Urinary bladder (tissue), 4 donors: ENCODE data around the gene MEF2B. TPM values are rescaled to one million over a fixed set of nuclear protein-coding genes. Genes with fewer than 3 reads are reported as not detected.
"Not testable (repeated sequence)": the region's sequence is repeated elsewhere in the genome, so short reads cannot be mapped to it uniquely, and the experiment has no call there.

Experiments
- DNase-seq: peaks from one replicate; pipeline ENCODE4 v3.0.0-alpha.2; 2015; ENCODE audit errors: extremely low spot score
- H3K27ac ChIP-seq: one replicate; pipeline ENCODE4 v1.5.1; 2013; ENCODE audit warnings: low read depth, mild to moderate bottlenecking, moderate library complexity
- H3K36me3 ChIP-seq: one replicate; pipeline ENCODE4 v1.6.1; 2013; ENCODE audit warnings: mild to moderate bottlenecking, moderate library complexity; ENCODE audit not compliant: insufficient read depth
- H3K4me1 ChIP-seq: one replicate; pipeline ENCODE4 v1.6.1; 2013; ENCODE audit warnings: mild to moderate bottlenecking, moderate library complexity; ENCODE audit not compliant: insufficient read depth
- H3K4me3 ChIP-seq: one replicate; pipeline ENCODE4 v1.5.1; 2013; ENCODE audit warnings: low read depth, low read length
- WGBS: extraction: QIAGEN DNeasy Blood & Tissue Kit; methylation state at CpG from one replicate; pipeline ENCODE4 v1.1.7; 2013; 5-methylcytosine and 5-hydroxymethylcytosine counted together
- polyA plus RNA-seq: library from polyadenylated mRNA; stranded (reverse); fragments of 200-250 nt; gene quantifications from one replicate; pipeline ENCODE4 v1.2.3, GENCODE V29; 2013
- total RNA-seq: library from RNA; depleted of rRNA; stranded (reverse); fragments of >200 nt; gene quantifications from one replicate; pipeline ENCODE4 v1.2.3, GENCODE V29; 2014
- donor health status: healthy with polysubstance abuse.
- donor health status: healthy.

Gene MEF2B
- total and polyA plus RNA-seq, 2 donors = 0.42 to 0.48 TPM

DNA sequence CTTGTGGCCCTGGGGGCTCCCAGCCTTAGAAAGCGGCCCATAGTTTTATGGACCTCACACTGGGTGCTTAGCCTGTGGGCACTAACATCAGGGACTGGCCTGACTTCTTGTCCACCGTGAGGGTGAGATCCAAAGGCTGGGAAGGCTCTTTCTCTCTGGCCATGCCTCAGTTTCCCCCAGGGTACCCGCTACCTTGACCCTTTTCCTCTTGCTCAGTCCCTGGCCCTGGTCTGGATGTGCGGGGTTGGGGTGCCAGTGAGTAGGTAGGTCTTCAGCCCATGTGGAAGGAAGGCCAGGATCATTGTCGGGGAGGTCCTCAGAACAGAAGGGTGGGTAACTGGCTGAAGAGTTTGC lies 30.2 kb downstream of the MEF2B start:
- no peaks in the 10 kb centered on the region for H3K36me3 ChIP-seq
- no peak overlapping the region for H3K4me3 ChIP-seq
- H3K4me1 ChIP-seq = no peaks in the 10 kb centered on the region
- no peak overlapping the region for H3K27ac ChIP-seq
- 49% methylated on average over 5 of the region's 5 CpGs for WGBS
- no peak for DNase-seq

- 3% methylated on average over 42 of the region's 42 CpGs for WGBS
- no peak within 1 kb of the TSS for H3K27ac ChIP-seq
These were observed 31.7 kb downstream of the MEF2B start, which contains the start of gene TMEM161A for GRCh38 chr19:19138109-19138981. Gene TMEM161A (minus strand): TSS chr19:19138478. CDS start chr19:19138428, 50 bp downstream.

GRCh38 chr19:19137556-19138108 lies 32.4 kb downstream of the MEF2B start:
- no peak for DNase-seq

More at GRCh38 chr19:19138109-19138981, 31.7 kb downstream of the MEF2B start, which contains the start of gene TMEM161A:
- peak within 1 kb of the TSS; percentile 56 for H3K4me3 ChIP-seq
- peak; percentile 96 for DNase-seq
- H3K36me3 ChIP-seq = no peaks in the 10 kb centered on the region
- no peaks in the 10 kb centered on the region for H3K4me1 ChIP-seq

DNA sequence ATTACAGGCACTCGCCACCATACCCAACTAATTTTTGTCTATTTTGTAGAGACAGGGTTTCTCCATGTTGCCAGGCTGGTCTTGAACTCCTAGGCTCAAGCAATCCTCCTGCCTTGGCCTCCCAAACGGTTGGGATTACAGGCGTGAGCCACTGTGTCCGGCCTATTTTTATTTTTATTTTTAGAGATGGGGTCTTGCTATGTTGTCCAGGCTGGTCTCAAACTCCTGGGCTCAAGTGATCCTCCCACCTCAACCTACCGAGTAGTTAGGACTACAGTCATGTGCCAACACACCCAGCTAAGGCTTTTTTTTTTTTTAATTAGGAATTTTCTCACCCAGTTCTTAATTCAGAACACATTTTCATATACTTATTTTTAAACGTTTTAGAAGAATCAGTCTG lies 34.4 kb downstream of the MEF2B start:
- not testable (repeated sequence) for H3K4me3 ChIP-seq, DNase-seq, H3K36me3 ChIP-seq, H3K27ac ChIP-seq, H3K4me1 ChIP-seq
- 90% methylated on average over 6 of the region's 6 CpGs for WGBS

More at GRCh38 chr19:19137556-19138108, 32.4 kb downstream of the MEF2B start:
- peak overlapping the region; percentile 56 for H3K4me3 ChIP-seq
- no peaks in the 10 kb centered on the region for H3K36me3 ChIP-seq
- 10% methylated on average over 25 of the region's 25 CpGs for WGBS
- H3K27ac ChIP-seq = no peak overlapping the region
- no peaks in the 10 kb centered on the region for H3K4me1 ChIP-seq

DNA sequence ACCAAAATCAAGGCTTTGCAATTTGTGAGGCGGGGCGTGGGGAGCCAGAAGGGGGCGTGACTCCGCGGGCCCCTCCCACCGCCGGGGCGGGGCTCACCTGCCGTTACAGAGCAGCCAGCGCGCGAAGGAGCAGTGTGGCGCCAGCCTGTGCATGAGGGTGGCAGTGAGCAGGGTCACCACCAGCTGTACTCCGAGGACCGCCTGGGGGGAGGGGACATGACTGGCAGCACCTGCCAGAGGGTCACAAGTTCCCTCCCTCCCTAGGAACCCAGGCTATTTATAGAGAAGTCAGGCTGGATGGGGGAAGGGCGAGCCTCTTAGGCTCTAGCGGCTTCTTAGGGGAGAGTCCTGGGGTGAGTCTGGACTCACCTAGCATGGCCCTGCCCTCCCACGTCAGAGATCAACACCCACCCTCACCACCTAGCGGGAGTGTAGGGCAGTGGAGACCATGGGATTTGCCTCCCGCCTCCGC lies 35.3 kb downstream of the MEF2B start:
- DNase-seq = no peak
- WGBS = 27% methylated on average over 21 of the region's 21 CpGs
- Histone ChIP-seq H3K4me3 (no peak overlapping the region), H3K4me1 (no peaks in the 10 kb centered on the region), H3K36me3 (no peaks in the 10 kb centered on the region), H3K27ac (no peak overlapping the region)

DNA sequence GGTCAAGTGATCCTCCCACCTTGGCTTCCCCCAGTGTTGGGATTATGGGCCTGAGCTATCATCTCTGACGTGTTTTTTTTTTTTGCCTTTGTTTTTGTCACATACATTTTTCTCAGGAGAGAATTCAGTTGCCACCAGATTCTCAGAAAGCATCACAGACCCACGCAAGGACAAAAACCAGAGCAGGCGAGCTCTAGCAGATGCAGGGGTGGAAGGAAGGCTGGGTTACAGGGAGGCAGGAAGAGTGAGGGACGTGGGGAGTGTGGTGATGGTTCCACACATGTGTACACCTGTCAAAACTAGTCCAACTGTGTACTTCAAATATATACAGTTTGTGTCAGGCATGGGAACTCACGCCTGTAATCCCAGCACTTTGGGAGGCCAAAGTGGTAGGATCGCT lies 36.1 kb downstream of the MEF2B start:
- Histone ChIP-seq H3K36me3 (no peaks in the 10 kb centered on the region), H3K27ac (no peak overlapping the region), H3K4me3 (no peak overlapping the region), H3K4me1 (no peaks in the 10 kb centered on the region)
- DNase-seq = no peak
- 88% methylated on average over 6 of the region's 6 CpGs for WGBS

- no peak overlapping the region for H3K4me3 ChIP-seq
- DNase-seq = no peak
- no peak overlapping the region for H3K27ac ChIP-seq
- no peaks in the 10 kb centered on the region for H3K4me1 ChIP-seq
- WGBS = 97% methylated on average over 12 of the region's 12 CpGs
- no peaks in the 10 kb centered on the region for H3K36me3 ChIP-seq
These were observed 37.2 kb downstream of the MEF2B start for GRCh38 chr19:19132912-19133311.

- WGBS = 98% methylated on average over 3 of the region's 3 CpGs
- H3K4me1 ChIP-seq = no peaks in the 10 kb centered on the region
- no peak for DNase-seq
- H3K4me3 ChIP-seq = no peak overlapping the region
- H3K27ac ChIP-seq = no peak overlapping the region
- no peaks in the 10 kb centered on the region for H3K36me3 ChIP-seq
These were observed 38.1 kb downstream of the MEF2B start for GRCh38 chr19:19131989-19132388.

DNA sequence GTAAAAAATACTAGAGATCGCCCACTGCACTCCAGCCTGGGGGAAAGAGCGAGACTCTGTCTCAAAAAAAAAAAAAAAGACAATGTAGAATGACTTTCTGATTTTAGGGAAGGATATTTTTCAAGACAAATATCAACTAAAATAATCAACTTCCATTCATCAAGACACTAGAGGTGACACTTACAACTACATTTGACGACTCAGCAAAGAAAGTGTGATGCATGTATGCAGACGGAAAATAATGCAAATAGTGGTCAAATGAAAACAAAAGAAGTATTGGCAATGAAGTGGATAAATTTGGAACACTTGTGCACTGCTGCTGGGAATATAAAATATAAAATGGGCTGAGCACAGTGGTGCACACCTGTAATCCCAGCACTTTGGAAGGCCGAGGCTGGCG lies 44.0 kb downstream of the MEF2B start:
- Histone ChIP-seq H3K4me1 (no peaks in the 10 kb centered on the region), H3K27ac (no peak overlapping the region), H3K4me3 (no peak overlapping the region), H3K36me3 (no peaks in the 10 kb centered on the region)
- WGBS = 96% methylated on average over 6 of the region's 6 CpGs
- DNase-seq = no peak

- Histone ChIP-seq H3K36me3 (no peaks in the 10 kb centered on the region), H3K27ac (no peak overlapping the region), H3K4me1 (no peaks in the 10 kb centered on the region), H3K4me3 (no peak overlapping the region)
- DNase-seq = no peak
These were observed 46.7 kb downstream of the MEF2B start for GRCh38 chr19:19123386-19123785.

- WGBS = 95% methylated on average over 1 of the region's 1 CpG
- Histone ChIP-seq H3K4me3 (no peak overlapping the region), H3K27ac (no peak overlapping the region), H3K36me3 (no peaks in the 10 kb centered on the region), H3K4me1 (no peaks in the 10 kb centered on the region)
- DNase-seq = no peak
These were observed 47.2 kb downstream of the MEF2B start for GRCh38 chr19:19122902-19123301.

DNA sequence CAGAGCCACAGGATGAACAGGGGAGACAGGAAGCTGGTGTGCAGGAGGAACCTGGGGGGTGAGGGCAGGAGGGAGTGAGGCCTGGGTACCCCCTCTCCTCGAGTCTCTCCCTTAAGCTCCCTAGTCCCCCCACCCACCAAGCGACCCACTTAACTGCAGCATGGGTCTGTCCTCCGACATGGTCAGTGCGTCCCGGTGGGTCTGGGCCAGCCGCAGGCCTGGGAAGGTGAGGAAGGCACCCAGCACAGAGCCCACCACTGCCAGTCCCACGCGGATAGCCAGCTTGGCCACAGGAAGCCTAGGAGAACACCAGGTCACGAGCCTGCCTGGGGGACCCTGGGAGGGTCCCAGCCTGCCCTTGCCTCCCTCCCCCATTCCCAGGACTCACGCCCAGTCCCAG lies 48.7 kb downstream of the MEF2B start:
- 87% methylated on average over 10 of the region's 10 CpGs for WGBS
- no peak for DNase-seq
- Histone ChIP-seq H3K27ac (no peak overlapping the region), H3K4me1 (no peaks in the 10 kb centered on the region), H3K36me3 (no peaks in the 10 kb centered on the region), H3K4me3 (no peak overlapping the region)

- Histone ChIP-seq H3K4me3 (no peak overlapping the region), H3K27ac (no peak overlapping the region), H3K36me3 (no peaks in the 10 kb centered on the region), H3K4me1 (no peaks in the 10 kb centered on the region)
- 60% methylated on average over 39 of the region's 39 CpGs for WGBS
- peak; percentile 72 for DNase-seq
These were observed 49.5 kb downstream of the MEF2B start for GRCh38 chr19:19120308-19121231.
